GM23338 (cell line): Measurements from ENCODE around the gene CDK1. TPM values are rescaled to one million over a fixed set of nuclear protein-coding genes. Genes with fewer than 3 reads are reported as not detected.

Source experiments
- ATAC-seq: fragments of 200-7000 bp; cut with Tn5 transposase; 3 replicates; pipeline ENCODE4 v1.9.1; 2020
- DNase-seq: peaks from one replicate; pipeline ENCODE4 v3.0.0-alpha.2; 2015; ENCODE audit warnings: low spot score
- H2AFZ ChIP-seq: fragments of 200-600 bp; sonication (generic); 2 replicates; pipeline ENCODE4 v1.8.0; 2016; ENCODE audit warnings: antibody characterized with exemption, mild to moderate bottlenecking, moderate library complexity
- H3F3A ChIP-seq: fragments of 200-600 bp; sonication (generic); replicated peaks from 2 replicates; pipeline ENCODE4 v1.8.0; 2017; ENCODE audit warnings: antibody characterized with exemption, mixed run types, low read depth
- H3K27ac ChIP-seq: fragments of 200-600 bp; sonication (generic); 2 replicates; pipeline ENCODE4 v1.6.1; 2016; ENCODE audit warnings: low read depth
- H3K27me3 ChIP-seq: fragments of 200-600 bp; sonication (generic); 2 replicates; pipeline ENCODE4 v1.8.0; 2016; ENCODE audit warnings: mild to moderate bottlenecking, mixed run types, moderate library complexity; ENCODE audit not compliant: insufficient read depth
- H3K36me3 ChIP-seq: fragments of 200-600 bp; sonication (generic); 2 replicates; pipeline ENCODE4 v1.8.0; 2016; ENCODE audit warnings: mild to moderate bottlenecking; ENCODE audit not compliant: insufficient read depth
- H3K4me1 ChIP-seq: fragments of 200-600 bp; sonication (generic); 2 replicates; pipeline ENCODE4 v1.8.0; 2016; ENCODE audit warnings: mild to moderate bottlenecking, moderate library complexity; ENCODE audit not compliant: insufficient read depth
- H3K4me2 ChIP-seq: fragments of 200-600 bp; sonication (generic); 2 replicates; pipeline ENCODE4 v1.7.1; 2017; ENCODE audit warnings: mixed run types
- H3K4me3 ChIP-seq: fragments of 200-600 bp; sonication (generic); 2 replicates; pipeline ENCODE4 v1.6.1; 2016; ENCODE audit warnings: mixed run types
- H3K79me2 ChIP-seq: fragments of 200-600 bp; sonication (generic); replicated peaks from 2 replicates; pipeline ENCODE4 v1.8.0; 2017; ENCODE audit warnings: mild to moderate bottlenecking; ENCODE audit not compliant: insufficient read depth
- H3K9me2 ChIP-seq: fragments of 200-600 bp; sonication (generic); 2 replicates; pipeline ENCODE4 v1.8.0; 2017; ENCODE audit not compliant: insufficient read depth
- H4K20me1 ChIP-seq: fragments of 200-600 bp; sonication (generic); replicated peaks from 2 replicates; pipeline ENCODE4 v1.8.0; 2017; ENCODE audit warnings: mild to moderate bottlenecking; ENCODE audit not compliant: insufficient read depth
- H3K27ac Mint-ChIP-seq: 2 replicates; pipeline ENCODE4 v1.8.0; 2020; ENCODE audit warnings: inconsistent platforms, mild to moderate bottlenecking, moderate library complexity, mixed read lengths
- H3K27me3 Mint-ChIP-seq: 3 replicates; pipeline ENCODE4 v1.8.0; 2022; ENCODE audit warnings: low read depth, mild to moderate bottlenecking, moderate library complexity, mixed read lengths, inconsistent platforms; ENCODE audit not compliant: insufficient read depth, poor library complexity
- H3K36me3 Mint-ChIP-seq: 3 replicates; pipeline ENCODE4 v1.8.0; 2021; ENCODE audit warnings: low read depth, mild to moderate bottlenecking, inconsistent platforms, moderate library complexity, mixed read lengths
- H3K4me1 Mint-ChIP-seq: 3 replicates; pipeline ENCODE4 v1.8.0; 2020; ENCODE audit warnings: mild to moderate bottlenecking, inconsistent platforms, mixed read lengths
- H3K4me3 Mint-ChIP-seq: 3 replicates; pipeline ENCODE4 v1.8.0; 2021; ENCODE audit warnings: moderate library complexity, mild to moderate bottlenecking, inconsistent platforms, mixed read lengths
- H3K9me3 Mint-ChIP-seq: 3 replicates; pipeline ENCODE4 v1.8.0; 2020; ENCODE audit warnings: moderate library complexity, mild to moderate bottlenecking, inconsistent platforms, mixed read lengths
- CREB1 ChIP-seq: fragments of 250-450 bp; sonication (Bioruptor Pico); IDR thresholded peaks from 2 replicates; pipeline ENCODE4 v1.5.0; 2020; ENCODE audit warnings: low read depth, mild to moderate bottlenecking, moderate library complexity
- EZH2 ChIP-seq: fragments of 200-600 bp; sonication (generic); IDR thresholded peaks from one replicate; pipeline ENCODE4 v1.8.0; 2017; ENCODE audit warnings: antibody characterized with exemption, mild to moderate bottlenecking, low read depth; ENCODE audit not compliant: unreplicated experiment
- JUNB ChIP-seq: IDR thresholded peaks from one replicate; pipeline ENCODE4 v1.6.1; 2016; ENCODE audit warnings: antibody characterized with exemption; ENCODE audit not compliant: unreplicated experiment
- NANOG ChIP-seq: IDR thresholded peaks from 2 replicates; pipeline ENCODE4 v1.6.1; 2016; ENCODE audit warnings: antibody characterized with exemption, borderline replicate concordance
- POLR2AphosphoS5 ChIP-seq: IDR thresholded peaks from 2 replicates; pipeline ENCODE4 v1.6.1; 2016; ENCODE audit warnings: antibody characterized with exemption, low read depth
- STAT1 ChIP-seq: IDR thresholded peaks from one replicate; pipeline ENCODE4 v1.6.1; 2016; ENCODE audit warnings: antibody characterized with exemption; ENCODE audit not compliant: unreplicated experiment
- ZNF114 ChIP-seq: fragments of 250-450 bp; sonication (Bioruptor Pico); IDR thresholded peaks from 2 replicates; pipeline ENCODE4 v1.5.0; 2020; ENCODE audit warnings: mild to moderate bottlenecking, moderate library complexity
- ZNF462 ChIP-seq: fragments of 250-450 bp; sonication (Bioruptor Pico); IDR thresholded peaks from 2 replicates; pipeline ENCODE4 v1.5.0; 2020; ENCODE audit warnings: mild to moderate bottlenecking, moderate library complexity
- polyA plus RNA-seq: library from polyadenylated mRNA; unstranded; fragments of >200 nt; fragmentation: Nextera tagmentation; extraction: Ambion mirVana; gene quantifications from 2 replicates; pipeline ENCODE4 v1.2.1, GENCODE V29; 2016
- total RNA-seq: library from RNA; depleted of rRNA; stranded (reverse); fragments of >200 nt; shearing (Covaris generic); gene quantifications from 2 replicates; pipeline ENCODE4 v1.2.3, GENCODE V29; 2014
- TF ChIP-seq, protein P1 (sequence below): IDR thresholded peaks from 2 replicates; pipeline ENCODE4 v1.6.1; 2016; ENCODE audit warnings: antibody characterized with exemption
- TF ChIP-seq, protein P2 (sequence below), 2 experiments: fragments of 200-600 bp in 1 of 2; sonication (generic) in 1 of 2; conservative IDR thresholded peaks; 2 replicates each; pipeline versions ENCODE4 v1.5.1 to v1.6.1; 2016 to 2017; ENCODE audit warnings: antibody characterized with exemption in 2 of 2, low read depth in 2 of 2, mild to moderate bottlenecking in 2 of 2, moderate library complexity in 1 of 2

CDK1 gene
- total and polyA plus RNA-seq, 2 experiments from 2014 or later, result 165 to 166 TPM

DNA sequence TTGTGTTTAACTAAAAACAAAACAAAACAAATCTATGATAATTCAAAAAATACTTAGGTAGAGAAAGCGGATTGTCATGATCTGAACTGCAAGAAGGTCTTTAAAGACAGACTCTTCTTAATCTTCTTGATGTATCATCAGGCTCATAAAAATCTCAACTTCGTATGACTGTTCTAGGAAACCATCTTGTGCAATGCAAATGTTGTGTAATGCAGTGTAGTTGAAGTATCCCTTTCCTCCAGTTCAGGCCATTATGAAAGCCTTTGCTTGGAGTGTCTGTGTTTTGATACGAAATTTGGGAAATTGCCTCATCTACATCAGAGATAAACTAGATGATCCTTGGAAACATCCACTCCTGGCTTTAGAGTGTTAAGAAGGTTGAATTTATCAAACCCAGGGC is 30.9 kb downstream of the CDK1 start:
- H3K9me2 ChIP-seq, result no peaks in the 10 kb centered on the region
- no peaks in the 10 kb centered on the region for H4K20me1 ChIP-seq
- H3K4me1 ChIP-seq, result no peaks in the 10 kb centered on the region
- H3K27ac Mint-ChIP-seq, result no peak overlapping the region
- no peak for DNase-seq
- no peaks in the 10 kb centered on the region for H3F3A ChIP-seq
- H3K36me3 ChIP-seq, result no peaks in the 10 kb centered on the region
- no peaks in the 10 kb centered on the region for H3K4me1 Mint-ChIP-seq
- no peak overlapping the region for H3K4me3 Mint-ChIP-seq
- H3K27ac ChIP-seq, result no peak overlapping the region
- H3K4me3 ChIP-seq, result no peak overlapping the region
- TF ChIP-seq, protein P1, sequence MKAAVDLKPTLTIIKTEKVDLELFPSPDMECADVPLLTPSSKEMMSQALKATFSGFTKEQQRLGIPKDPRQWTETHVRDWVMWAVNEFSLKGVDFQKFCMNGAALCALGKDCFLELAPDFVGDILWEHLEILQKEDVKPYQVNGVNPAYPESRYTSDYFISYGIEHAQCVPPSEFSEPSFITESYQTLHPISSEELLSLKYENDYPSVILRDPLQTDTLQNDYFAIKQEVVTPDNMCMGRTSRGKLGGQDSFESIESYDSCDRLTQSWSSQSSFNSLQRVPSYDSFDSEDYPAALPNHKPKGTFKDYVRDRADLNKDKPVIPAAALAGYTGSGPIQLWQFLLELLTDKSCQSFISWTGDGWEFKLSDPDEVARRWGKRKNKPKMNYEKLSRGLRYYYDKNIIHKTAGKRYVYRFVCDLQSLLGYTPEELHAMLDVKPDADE, result no peak
- no peak for TF ChIP-seq ZNF114 (CRISPR knock-in tag)
- H3K36me3 Mint-ChIP-seq, result no peaks in the 10 kb centered on the region
- no peak overlapping the region for H2AFZ ChIP-seq
- no peaks in the 10 kb centered on the region for H3K79me2 ChIP-seq
- H3K4me2 ChIP-seq, result no peak overlapping the region
- no peaks in the 10 kb centered on the region for H3K27me3 ChIP-seq
- H3K27me3 Mint-ChIP-seq, result no peaks in the 10 kb centered on the region
- ATAC-seq, result no peak
- H3K9me3 Mint-ChIP-seq, result no peaks in the 10 kb centered on the region

DNA sequence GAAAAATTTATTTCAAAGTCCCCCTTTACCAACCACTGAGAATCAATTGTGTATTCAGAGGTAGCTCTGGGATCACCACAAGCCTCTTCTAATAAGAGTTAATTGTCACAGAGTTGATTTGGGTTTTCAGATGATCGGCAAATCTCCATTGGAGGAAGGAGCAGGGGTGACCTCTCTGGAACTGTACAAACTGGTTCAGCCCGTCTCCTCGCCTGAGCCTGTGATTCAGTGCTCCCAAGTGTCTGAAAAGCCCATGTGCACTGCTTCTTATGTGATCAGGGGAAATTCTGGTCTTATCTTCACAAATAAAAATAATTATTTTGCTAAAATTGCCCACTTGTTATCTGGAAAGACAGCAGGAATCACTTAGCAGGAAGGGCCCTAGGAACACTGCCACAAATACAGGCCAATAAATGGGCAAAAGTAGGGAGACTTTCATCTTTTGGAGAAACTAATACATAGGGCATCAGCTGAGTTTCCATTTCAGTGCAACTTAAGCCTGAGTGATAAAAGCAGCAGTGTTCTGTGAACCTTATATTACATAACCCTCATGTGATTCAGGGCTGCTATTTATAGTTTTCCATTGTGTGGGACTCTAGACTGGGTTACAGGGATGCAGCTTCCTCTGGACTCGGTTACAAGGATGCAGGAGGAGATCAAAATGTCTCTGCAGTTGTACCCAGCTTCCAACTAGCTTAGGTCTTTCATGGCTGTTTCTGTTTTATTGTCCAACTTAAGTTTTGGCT is 32.3 kb downstream of the CDK1 start:
- DNase-seq (no peak), ATAC-seq (no peak)
- Histone ChIP-seq H3K27me3 (no peaks in the 10 kb centered on the region), H3K79me2 (no peaks in the 10 kb centered on the region), H4K20me1 (no peaks in the 10 kb centered on the region), H3K27ac (no peak overlapping the region), H3K4me3 (no peak overlapping the region), H3K4me1 (no peaks in the 10 kb centered on the region), H3K36me3 (no peaks in the 10 kb centered on the region), H3K4me2 (no peak overlapping the region), H3F3A (no peaks in the 10 kb centered on the region), H3K9me2 (no peaks in the 10 kb centered on the region), H2AFZ (no peak overlapping the region)
- Mint-ChIP-seq H3K36me3 (no peaks in the 10 kb centered on the region), H3K4me1 (no peaks in the 10 kb centered on the region), H3K4me3 (no peak overlapping the region), H3K27ac (no peak overlapping the region), H3K9me3 (no peaks in the 10 kb centered on the region), H3K27me3 (no peaks in the 10 kb centered on the region)
- TF ChIP-seq STAT1, result no peak
- TF ChIP-seq, protein P1, result no peak
- no peak for TF ChIP-seq CREB1 (CRISPR knock-in tag)
- TF ChIP-seq JUNB, result no peak
- no peak for TF ChIP-seq ZNF462 (CRISPR knock-in tag)
- TF ChIP-seq, protein P2, sequence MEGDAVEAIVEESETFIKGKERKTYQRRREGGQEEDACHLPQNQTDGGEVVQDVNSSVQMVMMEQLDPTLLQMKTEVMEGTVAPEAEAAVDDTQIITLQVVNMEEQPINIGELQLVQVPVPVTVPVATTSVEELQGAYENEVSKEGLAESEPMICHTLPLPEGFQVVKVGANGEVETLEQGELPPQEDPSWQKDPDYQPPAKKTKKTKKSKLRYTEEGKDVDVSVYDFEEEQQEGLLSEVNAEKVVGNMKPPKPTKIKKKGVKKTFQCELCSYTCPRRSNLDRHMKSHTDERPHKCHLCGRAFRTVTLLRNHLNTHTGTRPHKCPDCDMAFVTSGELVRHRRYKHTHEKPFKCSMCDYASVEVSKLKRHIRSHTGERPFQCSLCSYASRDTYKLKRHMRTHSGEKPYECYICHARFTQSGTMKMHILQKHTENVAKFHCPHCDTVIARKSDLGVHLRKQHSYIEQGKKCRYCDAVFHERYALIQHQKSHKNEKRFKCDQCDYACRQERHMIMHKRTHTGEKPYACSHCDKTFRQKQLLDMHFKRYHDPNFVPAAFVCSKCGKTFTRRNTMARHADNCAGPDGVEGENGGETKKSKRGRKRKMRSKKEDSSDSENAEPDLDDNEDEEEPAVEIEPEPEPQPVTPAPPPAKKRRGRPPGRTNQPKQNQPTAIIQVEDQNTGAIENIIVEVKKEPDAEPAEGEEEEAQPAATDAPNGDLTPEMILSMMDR (conservative IDR thresholded peaks at IDR 0.05; ENCODE audit: low read depth in 2 of 2), result no peak
- no peak for TF ChIP-seq POLR2AphosphoS5
- no peak for TF ChIP-seq EZH2
- no peak for TF ChIP-seq NANOG
